ENCODE results near the gene ERC2.

ERC2 gene

GRCh38 chr3:55807210-55807609 lies 661.1 kb downstream of the ERC2 start:
- DNase-seq: no peak

DNA sequence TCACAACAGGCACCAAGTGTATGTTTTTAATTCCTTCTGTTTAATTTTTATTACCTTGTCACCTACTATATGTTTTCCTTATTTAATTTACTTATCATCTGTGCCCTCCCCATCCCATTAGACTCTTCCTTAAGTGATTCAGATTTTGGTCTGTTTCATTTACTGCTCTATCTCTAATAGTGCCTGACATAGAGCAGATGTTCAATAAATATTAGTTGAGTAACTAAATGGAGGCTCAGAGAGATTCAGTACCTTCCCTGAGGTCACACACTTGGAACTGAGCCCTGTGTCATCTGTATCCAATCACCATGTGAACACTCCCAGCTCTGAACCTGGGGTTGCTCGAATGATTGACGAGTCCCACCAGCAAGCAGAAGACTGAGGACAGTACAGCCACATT lies 663.1 kb downstream of the ERC2 start:
- no peak for DNase-seq

GRCh38 chr3:55804170-55805095 lies 663.8 kb downstream of the ERC2 start:
- peak; percentile 31 for DNase-seq

DNA sequence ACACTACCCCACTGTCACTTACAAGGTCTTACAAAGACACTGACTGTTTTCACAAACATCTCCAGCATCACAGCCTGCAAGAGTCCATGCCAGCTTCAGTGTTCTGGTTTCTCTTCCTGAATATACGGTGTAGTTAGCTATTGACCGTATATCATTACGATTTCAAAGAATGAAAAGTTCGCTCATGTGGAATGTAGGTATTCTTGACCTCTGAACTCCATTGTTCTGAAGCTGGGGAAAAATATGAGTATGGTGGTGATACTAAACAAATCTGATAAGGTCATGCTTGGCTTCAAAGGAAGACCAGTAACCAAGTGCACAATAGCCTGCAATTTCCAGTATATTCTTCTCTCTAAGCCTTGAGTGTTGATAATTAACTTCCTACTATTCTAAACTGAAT lies 665.5 kb downstream of the ERC2 start:
- DNase-seq: peak; percentile 1

DNA sequence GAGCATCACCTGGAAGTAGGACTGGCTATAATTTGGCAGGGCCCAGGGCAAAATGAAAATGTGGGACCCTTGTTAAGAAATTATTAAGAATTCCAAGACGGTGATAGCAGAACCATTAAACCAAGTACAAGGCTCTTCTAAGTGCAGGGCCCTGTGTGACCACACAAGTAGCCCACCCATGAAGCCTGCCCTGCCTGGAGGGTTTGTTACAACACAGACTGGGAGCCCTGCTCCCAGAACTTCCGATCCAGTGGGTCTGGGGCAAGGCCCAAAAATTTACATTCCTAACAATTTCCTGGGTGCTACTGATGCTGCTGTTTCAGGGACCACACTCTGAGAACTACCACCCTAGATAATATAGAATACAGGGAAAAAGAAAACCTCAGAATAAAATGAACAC lies 666.6 kb downstream of the ERC2 start:
- no peak for DNase-seq

DNA sequence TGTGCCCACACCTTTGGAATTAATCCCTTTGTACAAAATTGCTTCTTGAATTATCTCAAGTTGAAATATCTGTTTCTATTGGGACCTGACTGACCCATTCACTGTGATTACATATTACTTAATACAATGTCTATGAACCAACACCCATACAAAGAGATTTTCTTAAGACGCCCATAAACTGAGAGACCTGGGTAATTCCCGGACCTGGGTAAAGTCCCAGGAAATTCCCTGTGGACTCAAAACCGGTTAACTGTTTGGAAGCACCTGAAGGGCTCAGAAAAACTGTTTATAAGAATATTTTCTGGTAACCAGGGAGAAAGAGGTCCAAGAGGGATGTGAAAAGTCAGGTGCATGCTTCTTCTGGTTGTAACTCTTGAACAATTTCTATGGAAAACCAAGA lies 667.2 kb downstream of the ERC2 start:
- no peak for DNase-seq

- DNase-seq: no peak
Measured at GRCh38 chr3:55797775-55798174, 670.5 kb downstream of the ERC2 start.

GRCh38 chr3:55797084-55797483 lies 671.2 kb downstream of the ERC2 start:
- DNase-seq: no peak

- no peak for DNase-seq
Measured at GRCh38 chr3:55796533-55796932, 671.7 kb downstream of the ERC2 start.

DNA sequence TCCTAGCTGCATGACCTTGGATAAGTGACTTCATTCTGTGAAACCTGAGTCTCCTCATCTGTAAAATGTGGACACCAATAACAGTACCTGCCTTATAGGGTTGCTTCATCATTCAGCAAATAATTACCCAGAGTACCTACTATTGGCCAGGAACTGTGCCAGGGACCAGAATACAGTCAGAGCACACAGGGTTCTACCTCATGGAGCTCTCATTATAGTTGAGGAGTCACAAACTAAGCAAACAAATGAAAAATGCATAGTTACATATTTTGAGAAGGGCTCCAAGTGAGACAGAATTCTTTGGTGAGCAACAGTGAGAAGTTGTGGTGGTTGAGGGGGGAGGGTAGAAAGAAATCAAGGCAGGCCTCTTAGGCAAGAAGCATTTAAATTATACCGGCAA lies 672.5 kb downstream of the ERC2 start:
- no peak for DNase-seq

DNA sequence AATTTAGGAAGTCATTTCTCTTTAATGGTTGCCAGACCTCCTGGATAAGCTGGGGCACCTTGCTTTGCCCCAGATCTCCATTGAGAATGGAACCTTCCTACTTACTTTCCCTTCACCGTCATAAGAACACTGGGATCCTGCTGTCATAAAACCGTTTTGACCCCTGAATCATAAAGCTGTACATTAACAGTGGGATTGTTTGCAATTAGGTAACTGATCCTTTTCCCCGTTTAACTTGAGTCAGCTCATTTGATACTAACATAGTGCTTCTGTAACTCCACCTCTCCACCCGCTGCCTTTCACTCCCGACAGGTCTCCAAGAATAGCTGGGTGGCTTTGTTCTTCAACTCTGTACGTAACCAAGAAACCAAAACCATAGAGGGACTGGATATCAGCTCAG lies 673.0 kb downstream of the ERC2 start:
- no peak for DNase-seq

DNA sequence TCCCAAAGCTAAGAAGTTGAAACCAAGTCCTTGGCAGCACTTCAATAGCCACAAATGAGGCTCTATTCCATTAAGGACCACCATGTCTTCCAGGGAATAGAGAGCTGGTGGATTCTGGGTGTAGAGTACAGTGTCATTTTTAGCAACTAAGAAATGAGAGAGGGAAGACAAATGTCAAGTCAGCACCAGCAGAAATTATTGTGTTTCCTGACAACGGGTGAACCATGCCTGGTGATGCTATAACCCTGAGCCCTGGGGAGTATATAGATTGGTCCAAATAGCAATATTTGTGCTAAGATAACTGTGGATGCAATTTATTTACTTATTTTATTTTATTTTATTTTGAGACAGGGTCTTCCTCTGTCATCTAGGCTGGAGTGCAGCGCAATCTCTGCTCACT lies 675.5 kb downstream of the ERC2 start:
- DNase-seq: no peak

- no peak for DNase-seq
Measured at GRCh38 chr3:55792009-55792408, 676.3 kb downstream of the ERC2 start.

GRCh38 chr3:55790596-55791350 lies 677.5 kb downstream of the ERC2 start:
- no peak for DNase-seq

GRCh38 chr3:55789516-55789915 lies 678.8 kb downstream of the ERC2 start:
- DNase-seq: no peak

- no peak for DNase-seq
Measured at GRCh38 chr3:55782807-55783206, 685.5 kb downstream of the ERC2 start.

GRCh38 chr3:55782351-55782750 lies 685.9 kb downstream of the ERC2 start:
- no peak for DNase-seq

DNA sequence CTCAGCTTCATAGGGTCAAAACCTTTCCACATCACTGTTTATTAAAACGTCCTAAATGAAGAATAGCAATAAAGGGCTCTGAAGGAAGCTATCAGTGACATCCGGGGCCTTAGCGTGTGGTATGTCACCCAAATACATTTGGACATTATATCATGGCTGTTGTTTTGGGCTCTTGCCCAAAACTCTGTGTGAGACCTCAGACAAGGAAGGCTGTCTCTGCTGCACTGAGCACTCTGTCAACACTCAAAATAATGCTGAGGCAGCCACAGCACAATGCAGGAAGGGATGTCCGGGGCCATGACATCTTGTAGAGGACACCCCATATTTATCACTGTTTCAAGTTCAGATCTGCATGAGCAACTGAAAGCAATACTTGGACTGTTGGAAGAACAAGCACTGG lies 687.4 kb downstream of the ERC2 start:
- no peak for DNase-seq

GRCh38 chr3:55779543-55779942 lies 688.7 kb downstream of the ERC2 start:
- no peak for DNase-seq

DNA sequence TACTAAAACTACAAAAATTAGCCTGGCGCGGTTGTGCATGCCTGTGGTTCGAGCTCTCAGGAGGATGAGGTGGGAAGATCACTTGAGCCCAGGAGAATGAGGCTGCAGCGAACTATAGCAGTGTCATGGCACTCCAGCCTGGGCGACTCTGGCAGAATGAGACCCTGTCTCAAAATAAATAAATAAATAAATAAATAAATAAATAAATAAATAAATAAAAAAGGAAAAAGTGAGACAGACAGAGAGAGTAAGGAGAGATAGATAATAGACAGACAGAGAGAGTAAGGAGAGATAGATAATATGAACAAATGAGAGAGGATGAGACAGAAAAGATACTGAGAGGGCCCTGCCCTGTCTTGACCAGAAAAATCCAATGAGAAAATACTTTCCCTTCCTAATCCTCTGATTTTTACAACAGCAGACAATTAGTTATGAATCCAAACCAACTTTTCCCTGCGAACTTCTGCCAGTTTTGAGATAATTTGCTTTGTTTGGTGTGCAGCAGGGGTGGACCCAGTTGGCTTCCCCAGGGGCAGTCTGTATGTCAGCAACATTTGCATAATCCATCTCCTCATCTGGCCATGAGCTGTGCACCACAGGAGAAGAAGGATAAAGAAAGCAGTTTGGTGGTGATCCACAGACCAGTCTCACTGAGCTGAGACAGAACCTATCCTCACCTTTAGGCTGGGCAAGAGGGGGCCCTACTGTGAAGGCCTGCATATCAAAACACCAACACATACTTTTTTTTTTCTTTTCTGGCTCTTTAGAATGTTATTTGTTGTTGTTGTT lies 692.7 kb downstream of the ERC2 start:
- no peak for DNase-seq

DNA sequence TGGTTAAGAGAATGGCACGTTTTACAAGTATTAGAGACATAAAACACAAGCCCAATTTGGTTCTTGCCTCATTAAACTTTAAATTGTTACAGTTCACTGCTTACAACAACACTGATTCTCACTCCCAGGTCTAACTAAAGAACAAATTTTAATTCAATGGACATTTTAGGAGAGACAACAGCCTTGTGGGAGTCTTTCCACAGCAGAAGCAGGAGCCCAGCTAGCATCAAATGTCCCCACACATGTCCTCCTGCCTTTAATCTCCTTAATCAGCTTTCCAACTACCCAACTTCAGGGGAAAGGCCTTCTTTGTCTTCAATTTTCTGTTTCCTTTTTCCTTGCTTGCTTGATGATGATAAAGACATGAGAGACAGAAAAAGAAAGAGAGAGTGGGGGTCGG lies 693.4 kb downstream of the ERC2 start:
- DNase-seq: no peak

GRCh38 chr3:55771503-55771902 lies 696.8 kb downstream of the ERC2 start:
- no peak for DNase-seq

- DNase-seq: no peak
Measured at GRCh38 chr3:55770077-55770476, 698.2 kb downstream of the ERC2 start.
